ENCODE results near the gene SPDYE2B.
"Not testable (repeated sequence)": the region's sequence is repeated elsewhere in the genome, so short reads cannot be mapped to it uniquely, and the experiment has no call there.

Gene SPDYE2B

DNA sequence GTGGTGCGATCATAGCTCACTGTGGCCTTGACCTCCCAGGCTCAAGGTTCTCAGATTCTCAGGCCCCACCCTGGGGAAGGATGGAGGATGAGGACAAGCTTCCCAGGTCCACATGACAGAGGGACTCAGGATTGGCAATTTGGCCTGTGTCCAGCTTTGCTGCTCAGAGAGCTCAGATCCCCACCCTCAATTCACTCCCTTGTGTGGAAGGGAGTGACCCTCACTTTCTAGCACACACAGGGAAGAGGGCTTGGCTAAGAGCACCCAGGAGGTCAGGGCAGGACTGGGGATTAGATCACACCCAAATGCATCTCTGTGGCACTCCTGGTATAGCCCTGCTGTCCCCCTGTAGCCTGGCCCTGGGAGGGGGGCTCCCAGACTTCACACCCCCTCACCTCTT, 6.7 kb upstream of the SPDYE2B start:
- not testable (repeated sequence) for DNase-seq

- not testable (repeated sequence) for DNase-seq
These were observed 2.3 kb upstream of the SPDYE2B start for GRCh38 chr7:102647813-102648212.

- DNase-seq: not testable (repeated sequence)
These were observed 14.6 kb downstream of the SPDYE2B start for GRCh38 chr7:102664765-102665164.

GRCh38 chr7:102666850-102667249, 16.7 kb downstream of the SPDYE2B start:
- DNase-seq: not testable (repeated sequence)

DNA sequence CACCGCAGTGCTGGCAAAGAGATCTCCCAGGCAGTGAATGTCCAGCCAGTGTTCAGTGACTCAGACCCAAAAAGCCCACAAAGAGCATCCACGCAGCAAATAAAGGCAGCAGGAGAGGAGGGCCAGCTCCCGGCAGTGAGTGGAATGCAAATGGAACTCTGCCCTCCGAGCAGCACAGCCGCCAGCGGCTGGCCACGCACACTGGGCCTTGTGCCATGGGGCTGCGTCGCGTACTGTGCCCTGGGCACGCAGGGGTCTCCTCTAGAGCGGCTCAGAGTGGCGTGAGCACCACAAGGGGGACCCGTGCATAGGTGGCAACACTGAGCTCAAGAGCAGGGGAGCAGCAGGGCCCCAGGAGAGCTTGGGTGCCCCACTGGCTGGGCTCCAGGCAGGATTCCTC, 17.4 kb downstream of the SPDYE2B start:
- DNase-seq: not testable (repeated sequence)

GRCh38 chr7:102671166-102671955, 21.2 kb downstream of the SPDYE2B start, which contains the start of gene POLR2J2:
Gene POLR2J2 (minus strand): TSS chr7:102671663. CDS start chr7:102671601, 62 bp downstream.
- DNase-seq: not testable (repeated sequence)

GRCh38 chr7:102671956-102672307, 21.8 kb downstream of the SPDYE2B start:
- DNase-seq: not testable (repeated sequence)

- DNase-seq: not testable (repeated sequence)
These were observed 23.4 kb downstream of the SPDYE2B start for GRCh38 chr7:102673447-102674067.

DNA sequence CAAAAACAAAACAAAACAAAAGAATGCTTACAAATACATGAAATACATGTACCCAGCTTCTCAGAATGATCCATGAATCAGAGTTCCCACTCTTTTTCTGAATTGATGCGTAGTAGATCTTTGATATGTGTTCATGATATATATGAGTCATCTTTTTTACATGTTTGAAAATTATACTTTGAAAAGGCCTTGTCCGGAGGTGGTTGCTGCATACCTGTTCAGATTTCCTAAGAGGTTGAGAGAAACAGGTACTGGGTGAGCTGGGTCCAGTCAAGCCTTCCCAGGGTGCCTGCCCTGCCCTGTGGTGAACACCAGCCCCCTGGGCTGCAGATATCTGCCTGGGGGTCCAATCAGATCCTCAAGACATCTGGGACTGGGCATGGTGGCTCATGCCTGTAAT, 25.4 kb downstream of the SPDYE2B start:
- DNase-seq: not testable (repeated sequence)

DNA sequence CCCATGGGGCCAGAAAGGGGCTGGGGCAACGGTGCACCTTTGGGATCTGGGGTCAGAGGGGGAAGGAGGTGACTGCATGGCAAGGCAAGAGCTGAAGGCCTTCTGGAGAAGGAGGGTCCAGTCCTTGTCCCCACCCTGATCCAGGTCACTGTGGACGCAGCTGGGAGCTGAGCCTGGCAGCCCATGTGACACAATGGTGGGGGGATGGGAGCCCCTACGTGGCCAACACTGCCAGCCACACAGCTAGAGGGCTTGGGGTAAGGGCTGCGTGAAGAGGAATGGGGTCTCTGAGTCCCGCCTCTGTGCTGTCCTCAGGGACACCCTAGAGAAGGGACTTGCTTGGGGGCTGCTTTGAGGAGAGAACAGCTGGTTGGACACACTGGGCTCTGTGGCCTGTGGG, 30.7 kb downstream of the SPDYE2B start:
- not testable (repeated sequence) for DNase-seq

DNA sequence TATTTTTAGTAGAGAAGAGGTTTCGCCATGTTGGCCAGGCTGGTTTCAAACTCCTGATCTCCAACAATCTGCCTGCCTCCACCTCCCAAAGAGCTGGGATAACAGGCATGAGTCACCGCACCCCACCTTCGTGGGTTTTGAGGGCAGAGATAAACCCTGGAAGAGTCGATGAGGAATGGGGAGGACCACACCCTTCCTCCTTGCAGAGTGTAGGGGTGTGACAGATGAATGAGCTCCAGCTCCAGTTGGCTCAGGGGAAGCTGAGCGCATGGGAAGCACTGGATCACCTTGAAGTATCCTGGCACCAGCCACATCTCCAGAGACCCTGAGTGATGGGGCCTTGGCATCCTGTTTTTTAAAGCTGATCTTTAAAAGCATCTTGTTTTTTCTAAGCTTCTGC, 32.4 kb downstream of the SPDYE2B start:
- not testable (repeated sequence) for DNase-seq

DNA sequence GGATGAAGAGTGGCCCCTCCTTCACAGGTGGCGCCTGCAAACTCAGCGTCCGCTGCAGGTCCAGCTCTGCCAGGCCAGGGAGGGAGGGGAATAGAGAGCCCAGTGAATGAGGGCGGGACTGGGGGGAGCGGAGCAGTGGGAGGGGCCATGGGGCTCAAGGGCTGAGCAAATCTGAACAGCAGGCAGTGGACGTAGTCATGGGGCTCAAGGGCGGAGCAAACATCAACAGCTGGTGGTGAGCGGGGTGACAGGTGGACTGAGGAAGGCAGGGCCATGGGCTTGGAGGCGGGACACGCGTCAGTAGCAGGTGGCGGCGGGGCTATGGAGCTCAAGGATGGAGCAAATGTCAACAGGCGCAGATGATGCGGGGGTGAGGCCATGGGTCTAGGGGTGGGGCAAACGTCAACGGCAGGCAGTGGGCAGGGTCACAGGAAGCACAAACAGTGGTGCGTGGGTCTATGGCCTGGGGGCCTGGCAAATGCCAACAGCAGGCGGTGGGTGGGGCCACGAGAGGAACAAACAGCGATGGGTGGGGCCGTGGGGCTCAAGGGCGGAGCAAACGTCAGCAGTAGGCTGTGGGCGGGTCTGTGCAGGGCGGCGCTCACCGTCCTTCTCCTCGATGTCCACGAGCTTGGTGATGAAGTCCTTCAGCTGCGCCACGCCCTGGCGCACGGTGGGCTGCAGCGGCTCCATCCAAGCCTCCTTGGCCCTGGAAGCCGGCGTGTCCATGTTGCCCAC, 38.3 kb downstream of the SPDYE2B start:
- DNase-seq: not testable (repeated sequence)

DNA sequence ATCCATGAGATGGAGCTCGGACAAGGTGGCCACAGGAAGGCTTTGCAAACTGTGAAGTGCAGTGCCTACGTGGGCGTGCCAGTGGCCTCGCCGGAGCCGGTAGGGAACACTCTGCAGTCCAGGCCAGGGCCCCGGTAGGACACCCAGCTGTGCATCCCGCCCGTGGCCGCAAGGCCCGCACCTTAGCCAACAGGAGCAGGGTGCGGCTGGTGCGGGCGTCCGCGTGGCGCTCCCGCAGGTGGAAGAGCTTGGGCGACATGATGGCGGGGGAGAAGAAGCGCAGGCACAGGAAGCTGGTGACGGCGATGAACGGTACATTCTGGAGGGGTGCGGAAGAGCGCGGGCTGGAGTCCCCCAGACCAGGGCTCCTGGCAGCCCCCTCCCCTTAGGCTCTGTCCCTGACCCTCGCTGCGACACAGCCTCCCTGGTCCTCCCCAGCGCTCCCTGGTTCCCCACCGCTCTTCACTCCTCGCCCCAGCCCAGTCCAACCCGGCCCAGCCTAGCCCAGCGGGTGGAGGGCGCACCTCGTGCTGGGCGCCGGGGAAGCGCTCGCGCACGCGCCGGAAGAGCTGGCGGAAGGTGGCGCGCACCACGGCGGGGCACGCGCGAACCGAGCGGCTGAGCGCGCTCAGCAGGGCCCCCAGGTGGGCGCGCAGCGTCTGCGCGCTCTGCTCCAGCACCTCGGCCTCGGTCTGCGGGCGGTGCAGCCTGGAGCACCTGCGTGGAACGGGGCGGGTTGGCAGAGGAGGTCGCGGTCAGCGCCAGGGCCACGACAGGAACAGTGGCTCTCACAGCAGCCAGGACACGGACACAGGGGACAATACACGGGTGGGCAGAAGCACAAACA, 39.5 kb downstream of the SPDYE2B start:
- not testable (repeated sequence) for DNase-seq

DNA sequence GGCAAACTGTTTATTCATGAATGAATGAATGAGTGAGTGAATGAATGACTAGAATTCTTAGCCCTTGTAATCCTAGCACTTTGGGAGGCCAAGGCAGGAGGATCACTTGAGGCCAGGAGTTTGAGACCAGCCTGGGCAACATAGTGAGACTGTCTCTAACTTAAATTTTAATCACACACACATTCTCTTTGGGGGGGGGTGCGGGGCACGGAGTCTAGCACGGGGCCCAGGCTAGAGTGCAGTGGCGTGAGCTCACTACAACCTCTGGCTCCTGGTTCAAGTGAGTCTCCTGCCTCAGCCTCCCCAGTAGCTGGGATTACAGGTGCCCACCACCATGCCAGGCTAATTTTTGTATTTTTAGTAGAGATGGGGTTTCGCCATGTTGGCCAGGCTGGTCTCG, 40.5 kb downstream of the SPDYE2B start:
- DNase-seq: not testable (repeated sequence)

- DNase-seq: not testable (repeated sequence)
These were observed 43.9 kb downstream of the SPDYE2B start for GRCh38 chr7:102694008-102694407.

GRCh38 chr7:102695033-102695552, 45.0 kb downstream of the SPDYE2B start:
- not testable (repeated sequence) for DNase-seq

GRCh38 chr7:102696009-102696408, 45.9 kb downstream of the SPDYE2B start:
- DNase-seq: not testable (repeated sequence)

DNA sequence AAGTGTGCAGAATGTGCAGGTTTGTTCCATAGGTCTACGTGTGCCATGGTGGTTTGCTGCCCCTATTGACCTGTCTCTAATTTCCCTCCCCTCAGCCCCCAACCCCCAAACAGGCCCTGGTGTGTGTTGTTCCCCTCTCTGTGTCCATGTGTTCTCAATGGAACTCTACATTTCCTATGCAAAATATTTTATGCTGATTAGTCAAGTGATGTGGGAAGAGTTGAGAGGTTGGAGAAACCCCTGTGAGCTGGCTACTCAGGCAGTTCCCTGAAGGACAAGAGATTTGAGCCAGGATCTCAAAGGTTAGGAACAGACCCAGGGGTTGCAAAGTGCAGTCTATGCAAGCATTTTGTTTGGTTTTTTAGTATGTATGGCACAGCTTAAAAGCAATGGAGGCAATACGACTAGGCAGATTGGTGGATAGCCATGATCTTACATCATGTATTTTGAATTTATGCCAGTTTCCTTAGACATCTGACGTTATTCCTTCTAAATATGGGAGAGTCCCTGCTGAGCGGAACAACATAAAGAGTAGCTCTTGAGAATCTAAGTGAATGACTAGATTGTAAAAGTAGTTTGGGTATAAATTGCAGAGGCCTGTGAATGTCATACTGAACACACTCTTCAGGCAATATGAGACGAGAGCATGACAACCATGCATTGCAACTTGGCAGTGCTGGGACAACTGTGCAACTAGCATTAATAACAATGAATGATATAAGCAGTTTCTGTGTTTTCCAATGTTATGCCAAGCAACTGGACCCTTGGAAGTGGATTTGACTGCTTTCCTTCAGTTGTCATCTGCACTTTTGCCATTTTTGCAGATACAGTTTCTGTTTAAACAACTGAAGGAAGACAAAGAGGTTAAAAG, 47.8 kb downstream of the SPDYE2B start:
- not testable (repeated sequence) for DNase-seq

DNA sequence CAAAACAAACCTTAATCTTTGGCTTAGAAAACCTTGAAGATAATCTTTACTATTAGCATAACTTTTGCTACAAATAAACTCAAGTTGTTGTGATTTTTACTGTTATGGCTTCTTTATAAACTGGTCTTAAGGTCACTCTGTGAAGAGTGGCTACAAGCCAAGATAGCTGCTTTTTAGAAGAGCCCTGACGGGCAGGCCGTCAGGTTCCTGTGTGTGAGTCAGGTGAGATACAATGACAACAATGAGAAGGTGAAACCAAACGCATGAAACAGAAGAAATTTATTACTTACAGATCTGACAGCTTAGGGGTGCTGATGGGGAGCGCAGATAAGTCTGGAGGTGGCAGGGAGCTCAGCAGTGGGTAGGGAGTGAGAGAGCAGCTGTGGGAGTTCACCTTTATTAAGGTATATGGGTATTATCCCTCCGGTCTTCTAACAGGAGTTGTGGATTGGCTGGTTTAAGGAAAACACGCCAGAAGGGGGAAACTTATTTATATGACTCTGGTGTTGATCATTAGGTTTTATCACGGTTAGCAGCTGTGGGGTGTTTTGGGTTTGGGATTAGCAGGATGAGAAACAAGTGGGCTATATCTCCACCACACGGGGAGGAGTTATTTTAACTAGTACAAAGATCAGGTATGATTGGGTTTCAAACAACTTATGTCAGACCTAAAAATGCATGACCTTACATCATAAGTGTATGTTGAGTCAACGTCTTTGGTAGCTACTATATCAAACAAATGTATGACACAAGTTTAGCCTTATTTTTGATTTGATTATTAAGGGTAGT, 49.0 kb downstream of the SPDYE2B start:
- DNase-seq: not testable (repeated sequence)
